ENCODE measurements around the gene GRID1.

GRID1 gene

GRCh38 chr10:85959239-85959638 is 407.4 kb downstream of the GRID1 start:
- no peak overlapping the region for H3K27ac ChIP-seq (ENCODE audit: poor library complexity, severe bottlenecking)
- ATAC-seq (ENCODE audit: low read depth), result no peak
- H3K4me1 ChIP-seq (ENCODE audit: insufficient read depth, poor library complexity, severe bottlenecking), result no peaks in the 10 kb centered on the region
- no peaks in the 10 kb centered on the region for H3K27me3 ChIP-seq (ENCODE audit: insufficient read depth, poor library complexity, severe bottlenecking)
- H3K36me3 ChIP-seq (ENCODE audit: low read depth), result no peaks in the 10 kb centered on the region
- DNase-seq (ENCODE audit: low spot score), result no peak
- H3K9me3 ChIP-seq (ENCODE audit: severe bottlenecking), result no peaks in the 10 kb centered on the region
- no peak for TF ChIP-seq CTCF (IDR thresholded peaks at IDR 0.05; ENCODE audit: poor library complexity, severe bottlenecking)
- H3K4me3 ChIP-seq (ENCODE audit: severe bottlenecking), result no peak overlapping the region

GRCh38 chr10:85950921-85951320 is 415.7 kb downstream of the GRID1 start:
- DNase-seq (ENCODE audit: low spot score) (no peak), ATAC-seq (ENCODE audit: low read depth) (no peak)
- H3K36me3 ChIP-seq (ENCODE audit: low read depth), result no peaks in the 10 kb centered on the region
- no peaks in the 10 kb centered on the region for H3K27me3 ChIP-seq (ENCODE audit: insufficient read depth, poor library complexity, severe bottlenecking)
- H3K4me1 ChIP-seq (ENCODE audit: insufficient read depth, poor library complexity, severe bottlenecking), result no peaks in the 10 kb centered on the region
- no peak overlapping the region for H3K4me3 ChIP-seq (ENCODE audit: severe bottlenecking)
- H3K9me3 ChIP-seq (ENCODE audit: severe bottlenecking), result no peaks in the 10 kb centered on the region
- no peak for TF ChIP-seq CTCF (IDR thresholded peaks at IDR 0.05; ENCODE audit: poor library complexity, severe bottlenecking)
- H3K27ac ChIP-seq (ENCODE audit: poor library complexity, severe bottlenecking), result no peak overlapping the region

GRCh38 chr10:85946713-85947326 is 419.8 kb downstream of the GRID1 start:
- Histone ChIP-seq H3K36me3 (ENCODE audit: low read depth) (no peaks in the 10 kb centered on the region), H3K4me1 (ENCODE audit: insufficient read depth, poor library complexity, severe bottlenecking) (no peaks in the 10 kb centered on the region), H3K9me3 (ENCODE audit: severe bottlenecking) (peaks cover 4% of the 10 kb centered on the region), H3K27ac (ENCODE audit: poor library complexity, severe bottlenecking) (no peak overlapping the region), H3K4me3 (ENCODE audit: severe bottlenecking) (no peak overlapping the region), H3K27me3 (ENCODE audit: insufficient read depth, poor library complexity, severe bottlenecking) (no peaks in the 10 kb centered on the region)
- no peak for DNase-seq (ENCODE audit: low spot score)
- no peak for ATAC-seq (ENCODE audit: low read depth)
- TF ChIP-seq CTCF (IDR thresholded peaks at IDR 0.05; ENCODE audit: poor library complexity, severe bottlenecking), result no peak

GRCh38 chr10:85936161-85936560 is 430.4 kb downstream of the GRID1 start:
- Histone ChIP-seq H3K27me3 (ENCODE audit: insufficient read depth, poor library complexity, severe bottlenecking) (no peaks in the 10 kb centered on the region), H3K9me3 (ENCODE audit: severe bottlenecking) (no peaks in the 10 kb centered on the region), H3K36me3 (ENCODE audit: low read depth) (no peaks in the 10 kb centered on the region)

More at GRCh38 chr10:85936161-85936560, 430.4 kb downstream of the GRID1 start:
- ATAC-seq (ENCODE audit: low read depth) (no peak), DNase-seq (ENCODE audit: low spot score) (no peak)
- Histone ChIP-seq H3K4me3 (ENCODE audit: severe bottlenecking) (no peak overlapping the region), H3K27ac (ENCODE audit: poor library complexity, severe bottlenecking) (no peak overlapping the region), H3K4me1 (ENCODE audit: insufficient read depth, poor library complexity, severe bottlenecking) (no peaks in the 10 kb centered on the region)
- TF ChIP-seq CTCF (IDR thresholded peaks at IDR 0.05; ENCODE audit: poor library complexity, severe bottlenecking), result no peak
